Measurements from ENCODE around the gene ANKRD45.
"Not testable (repeated sequence)": the region's sequence is repeated elsewhere in the genome, so short reads cannot be mapped to it uniquely, and the experiment has no call there.

ANKRD45 gene

GRCh38 chr1:173568483-173568882 lies 101.2 kb downstream of the ANKRD45 start:
- no peak for DNase-seq

- DNase-seq = not testable (repeated sequence)
These were observed 105.8 kb downstream of the ANKRD45 start for GRCh38 chr1:173563846-173564245.

- DNase-seq = no peak
These were observed 106.8 kb downstream of the ANKRD45 start for GRCh38 chr1:173562813-173563212.

GRCh38 chr1:173561263-173561662 lies 108.4 kb downstream of the ANKRD45 start:
- DNase-seq = no peak

- no peak for DNase-seq
These were observed 109.3 kb downstream of the ANKRD45 start for GRCh38 chr1:173560285-173560880.

Data from fibroblast of skin of right quadriceps (primary cell).